Measurements from ENCODE around the gene HIBADH.

The HIBADH gene

GRCh38 chr7:27703181-27703580, 40.5 kb upstream of the HIBADH start:
- TF ChIP-seq, protein P1, sequence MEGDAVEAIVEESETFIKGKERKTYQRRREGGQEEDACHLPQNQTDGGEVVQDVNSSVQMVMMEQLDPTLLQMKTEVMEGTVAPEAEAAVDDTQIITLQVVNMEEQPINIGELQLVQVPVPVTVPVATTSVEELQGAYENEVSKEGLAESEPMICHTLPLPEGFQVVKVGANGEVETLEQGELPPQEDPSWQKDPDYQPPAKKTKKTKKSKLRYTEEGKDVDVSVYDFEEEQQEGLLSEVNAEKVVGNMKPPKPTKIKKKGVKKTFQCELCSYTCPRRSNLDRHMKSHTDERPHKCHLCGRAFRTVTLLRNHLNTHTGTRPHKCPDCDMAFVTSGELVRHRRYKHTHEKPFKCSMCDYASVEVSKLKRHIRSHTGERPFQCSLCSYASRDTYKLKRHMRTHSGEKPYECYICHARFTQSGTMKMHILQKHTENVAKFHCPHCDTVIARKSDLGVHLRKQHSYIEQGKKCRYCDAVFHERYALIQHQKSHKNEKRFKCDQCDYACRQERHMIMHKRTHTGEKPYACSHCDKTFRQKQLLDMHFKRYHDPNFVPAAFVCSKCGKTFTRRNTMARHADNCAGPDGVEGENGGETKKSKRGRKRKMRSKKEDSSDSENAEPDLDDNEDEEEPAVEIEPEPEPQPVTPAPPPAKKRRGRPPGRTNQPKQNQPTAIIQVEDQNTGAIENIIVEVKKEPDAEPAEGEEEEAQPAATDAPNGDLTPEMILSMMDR (IDR thresholded peaks at IDR 0.05; ENCODE audit: low read depth, low read length, missing control alignments), result no peak
- H3K4me3 ChIP-seq (replicated peaks; ENCODE audit: low read depth, low read length), result no peak overlapping the region
- no peak for DNase-seq (ENCODE audit: extremely low read depth, low read depth)

- no peak for DNase-seq (ENCODE audit: extremely low read depth, low read depth)
- TF ChIP-seq, protein P1 (IDR thresholded peaks at IDR 0.05; ENCODE audit: low read depth, low read length, missing control alignments), result no peak
- no peak overlapping the region for H3K4me3 ChIP-seq (replicated peaks; ENCODE audit: low read depth, low read length)
These were observed 37.8 kb upstream of the HIBADH start for GRCh38 chr7:27700501-27700900.

DNA sequence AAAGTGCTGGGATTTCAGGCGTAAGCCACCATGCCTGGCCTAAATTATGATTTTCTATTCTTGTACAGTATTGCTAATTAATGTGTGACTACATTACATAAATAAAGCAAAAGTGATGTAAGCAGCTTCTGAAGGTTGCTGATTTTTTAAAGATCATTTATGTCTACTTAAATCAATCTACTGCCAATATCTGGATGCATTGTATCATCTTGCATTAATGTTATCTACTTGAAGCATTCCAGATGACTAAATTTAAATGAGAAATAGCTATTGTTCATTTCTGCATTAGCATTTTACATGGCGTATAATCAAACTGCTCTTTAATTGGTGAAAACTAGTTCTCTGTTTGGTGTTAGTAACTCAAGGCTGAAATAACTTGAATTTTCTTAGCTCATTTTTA, 37.1 kb upstream of the HIBADH start:
- H3K4me3 ChIP-seq (replicated peaks; ENCODE audit: low read depth, low read length), result no peak overlapping the region
- TF ChIP-seq, protein P1 (IDR thresholded peaks at IDR 0.05; ENCODE audit: low read depth, low read length, missing control alignments), result no peak
- DNase-seq (ENCODE audit: extremely low read depth, low read depth), result no peak

- H3K4me3 ChIP-seq (replicated peaks; ENCODE audit: low read depth, low read length), result no peak overlapping the region
- TF ChIP-seq, protein P1 (IDR thresholded peaks at IDR 0.05; ENCODE audit: low read depth, low read length, missing control alignments), result no peak
- no peak for DNase-seq (ENCODE audit: extremely low read depth, low read depth)
These were observed 35.3 kb upstream of the HIBADH start for GRCh38 chr7:27697861-27698430.

DNA sequence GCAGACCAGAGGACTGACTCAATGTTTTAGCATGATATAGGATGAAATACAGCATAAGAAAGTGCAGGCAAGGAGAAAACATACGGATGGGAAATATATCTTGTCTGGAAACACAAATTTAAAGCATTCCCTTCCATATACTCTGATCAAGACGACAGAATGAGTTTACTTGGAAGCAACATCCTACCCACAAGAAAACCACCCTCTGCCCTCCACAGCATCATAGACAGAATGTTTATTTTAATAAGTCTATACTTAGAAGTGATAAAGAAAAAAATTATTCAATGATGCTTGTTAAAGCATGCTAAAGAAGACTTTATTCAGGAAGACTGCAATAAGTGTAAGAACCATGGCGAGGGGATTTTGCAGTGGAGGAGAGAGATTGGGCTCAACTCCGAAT, 32.4 kb upstream of the HIBADH start:
- TF ChIP-seq, protein P1 (IDR thresholded peaks at IDR 0.05; ENCODE audit: low read depth, low read length, missing control alignments), result no peak
- no peak overlapping the region for H3K4me3 ChIP-seq (replicated peaks; ENCODE audit: low read depth, low read length)
- DNase-seq (ENCODE audit: extremely low read depth, low read depth), result no peak

DNA sequence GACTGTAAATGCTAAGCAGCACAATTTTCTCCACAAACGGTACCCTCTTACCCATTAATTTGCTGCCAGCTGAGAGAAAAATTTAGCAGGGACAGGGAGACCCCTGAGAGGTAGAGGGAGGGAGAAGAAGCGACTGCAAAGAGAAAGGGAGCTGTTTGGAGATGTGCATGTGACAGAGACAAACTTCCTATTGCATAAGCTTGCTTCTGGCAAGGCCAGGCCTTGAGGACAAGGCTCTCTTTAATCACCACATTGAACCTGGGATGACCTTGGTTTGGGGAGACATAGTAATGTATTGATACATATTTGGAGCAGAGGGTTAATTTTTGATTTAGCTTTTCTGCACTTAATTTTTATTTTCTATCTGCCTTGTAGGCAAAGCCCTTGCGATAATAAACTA, 31.1 kb upstream of the HIBADH start:
- TF ChIP-seq, protein P1 (IDR thresholded peaks at IDR 0.05; ENCODE audit: low read depth, low read length, missing control alignments), result no peak
- DNase-seq (ENCODE audit: extremely low read depth, low read depth), result no peak
- H3K4me3 ChIP-seq (replicated peaks; ENCODE audit: low read depth, low read length), result no peak overlapping the region

- TF ChIP-seq, protein P1 (IDR thresholded peaks at IDR 0.05; ENCODE audit: low read depth, low read length, missing control alignments), result no peak
- H3K4me3 ChIP-seq (replicated peaks; ENCODE audit: low read depth, low read length), result no peak overlapping the region
- DNase-seq (ENCODE audit: extremely low read depth, low read depth), result no peak
These were observed 28.0 kb upstream of the HIBADH start for GRCh38 chr7:27690649-27691048.
